Keratinocyte (primary cell): Measurements from ENCODE around the gene BAHD1. TPM values are rescaled to one million over a fixed set of nuclear protein-coding genes. Genes with fewer than 3 reads are reported as not detected.

Experiments
- DNase-seq: peaks from one replicate; pipeline ENCODE4 v3.0.0-alpha.2; 2011; ENCODE audit warnings: low read depth, missing footprints, low spot score
- FAIRE-seq: peaks from 2 replicates; lab custom pipeline; 2011; peaks lifted over from hg19 to GRCh38; lab: Jason Lieb, UNC
- H2AFZ ChIP-seq: 2 replicates; pipeline ENCODE4 v1.6.0; 2012; ENCODE audit warnings: low read length, control low read depth, inconsistent platforms; ENCODE audit not compliant: control insufficient read depth
- H3K27ac ChIP-seq: 2 replicates; pipeline ENCODE4 v1.5.1; 2011; ENCODE audit warnings: low read length; ENCODE audit not compliant: control insufficient read depth, insufficient read depth
- H3K27me3 ChIP-seq: 3 replicates; pipeline ENCODE4 v1.6.0; 2011; ENCODE audit warnings: low read length; ENCODE audit not compliant: control insufficient read depth, insufficient read depth; ENCODE audit errors: extremely low read depth
- H3K36me3 ChIP-seq, 2 experiments: 2 replicates in 1 of 2; 3 replicates in 1 of 2; pipeline ENCODE4 v1.5.1; 2011; ENCODE audit warnings: low read length in 2 of 2, mild to moderate bottlenecking in 1 of 2; ENCODE audit not compliant: control insufficient read depth in 2 of 2, insufficient read depth in 2 of 2; ENCODE audit errors: extremely low read depth in 1 of 2
- H3K4me1 ChIP-seq: 3 replicates; pipeline ENCODE4 v1.5.1; 2011; ENCODE audit warnings: low read length; ENCODE audit not compliant: control insufficient read depth, insufficient read depth; ENCODE audit errors: extremely low read depth
- H3K4me2 ChIP-seq: 3 replicates; pipeline ENCODE4 v1.6.0; 2011; ENCODE audit warnings: low read depth, low read length; ENCODE audit not compliant: control insufficient read depth, insufficient read depth; ENCODE audit errors: extremely low read depth
- H3K4me3 ChIP-seq, 3 experiments: fragments of 200-600 bp in 1 of 3; sonication (generic) in 1 of 3; 2 replicates in 2 of 3; 3 replicates in 1 of 3; pipeline ENCODE4 v1.5.1; 2011 to 2016; ENCODE audit warnings: low read length in 3 of 3, mild to moderate bottlenecking in 3 of 3, control low read depth in 2 of 3, inconsistent platforms in 1 of 3, low read depth in 1 of 3, mixed read lengths in 1 of 3, mixed run types in 1 of 3, moderate library complexity in 1 of 3; ENCODE audit not compliant: control insufficient read depth in 2 of 3, insufficient read depth in 2 of 3; ENCODE audit errors: extremely low read depth in 1 of 3
- H3K79me2 ChIP-seq: 2 replicates; pipeline ENCODE4 v1.6.0; 2012; ENCODE audit warnings: low read length; ENCODE audit not compliant: control insufficient read depth, insufficient read depth
- H3K9ac ChIP-seq: 3 replicates; pipeline ENCODE4 v1.6.0; 2011; ENCODE audit warnings: low read length; ENCODE audit not compliant: control insufficient read depth, insufficient read depth; ENCODE audit errors: extremely low read depth
- H3K9me1 ChIP-seq: 3 replicates; pipeline ENCODE4 v1.6.0; 2011; ENCODE audit warnings: low read length; ENCODE audit not compliant: control insufficient read depth, insufficient read depth; ENCODE audit errors: extremely low read depth
- H3K9me3 ChIP-seq: 2 replicates; pipeline ENCODE4 v1.5.1; 2012; ENCODE audit warnings: low read depth, low read length; ENCODE audit not compliant: control insufficient read depth
- H4K20me1 ChIP-seq: 3 replicates; pipeline ENCODE4 v1.6.0; 2011; ENCODE audit warnings: low read length; ENCODE audit not compliant: control insufficient read depth, insufficient read depth; ENCODE audit errors: extremely low read depth
- EZH2 ChIP-seq: IDR thresholded peaks from one replicate; pipeline ENCODE4 v1.6.1; 2012; ENCODE audit warnings: inconsistent platforms, mild to moderate bottlenecking, low read length, moderate library complexity
- dilution Hi-C: fragments of 300-500 bp; cut with MboI; formaldehyde crosslinking; loops from one replicate; pipeline ENCODE4 v1.7.0; 2020; ENCODE audit warnings: low sequenced_read_pairs; ENCODE audit not compliant: extremely low pct_ligation_motif_present
- polyA plus RNA-seq, 5 experiments: library from polyadenylated mRNA; depleted of rRNA in 3 of 5; stranded (reverse) in 3 of 5; stranded (forward) in 1 of 5; unstranded in 1 of 5; fragments of >200 nt; gene quantifications; 1 replicate in 1 of 5; 2 replicates in 3 of 5; 3 replicates in 1 of 5; pipeline versions ENCODE4 v1.2.1 to v1.2.3, GENCODE V29; 2011 to 2012; ENCODE audit warnings: missing spikeins in 2 of 5, low read depth in 1 of 5, low replicate concordance in 1 of 5
- TF ChIP-seq, protein P1 (sequence below), 3 experiments: IDR thresholded peaks in 1 of 3; conservative IDR thresholded peaks in 1 of 3; optimal IDR thresholded peaks in 1 of 3; 2 replicates in 2 of 3; 3 replicates in 1 of 3; pipeline versions ENCODE3 to v1.5.1; 2011; ENCODE audit warnings: low read length in 3 of 3, mild to moderate bottlenecking in 3 of 3, moderate library complexity in 2 of 3, control low read depth in 1 of 3, inconsistent platforms in 1 of 3; ENCODE audit not compliant: insufficient read depth in 2 of 3; ENCODE audit errors: extremely low read depth in 1 of 3

The BAHD1 gene
- polyA plus RNA-seq, 1 donor (not counting 4 experiments of a cell fraction or from before 2014, with no cell fraction given) = 4.8 TPM

DNA sequence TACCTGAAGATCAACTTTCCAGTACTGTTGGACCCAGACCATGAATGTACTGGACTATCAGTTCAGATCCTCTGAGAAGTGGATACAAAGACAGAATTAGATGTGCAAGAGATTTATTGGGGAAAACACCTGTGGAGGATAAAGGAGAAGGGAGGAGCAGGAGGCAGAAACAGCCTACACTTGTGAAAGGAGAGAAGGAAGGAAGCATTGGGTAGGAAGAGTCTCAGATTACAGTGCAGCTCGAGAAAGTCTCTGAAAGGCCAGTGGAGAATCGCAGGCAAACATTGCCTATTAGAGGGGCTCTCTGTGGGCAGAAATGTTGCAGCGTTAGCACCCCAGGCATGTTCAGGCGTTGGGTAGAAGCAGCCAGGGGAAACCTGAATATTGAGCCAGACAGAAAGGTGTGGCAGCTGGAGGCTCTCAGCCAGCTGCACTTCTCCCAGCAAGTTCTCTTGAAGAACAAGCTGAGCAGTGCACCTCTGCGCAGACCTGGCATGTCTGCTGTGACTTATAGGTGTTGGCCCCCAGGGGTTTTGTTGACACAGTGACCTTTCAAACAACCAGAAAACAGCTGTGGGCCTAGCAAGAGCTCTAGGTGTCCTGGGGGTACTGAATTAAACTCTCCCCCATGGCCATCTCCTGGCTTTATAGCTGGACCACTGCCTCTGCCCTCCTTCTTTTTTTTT is 37.0 kb downstream of the BAHD1 start:
- FAIRE-seq (peak; percentile 49), DNase-seq (no peak)
- Histone ChIP-seq H3K79me2 (no peaks in the 10 kb centered on the region), H3K9ac (no peak overlapping the region), H2AFZ (no peak overlapping the region), H3K4me3 (no peak overlapping the region), H3K36me3 (no peaks in the 10 kb centered on the region), H3K4me2 (peak overlapping the region; percentile 31), H3K4me1 (peaks cover 5% of the 10 kb centered on the region), H4K20me1 (no peaks in the 10 kb centered on the region), H3K27ac (no peak overlapping the region), H3K9me1 (no peaks in the 10 kb centered on the region), H3K9me3 (no peaks in the 10 kb centered on the region), H3K27me3 (no peaks in the 10 kb centered on the region)
- dilution Hi-C loops = no loop called here
- TF ChIP-seq, protein P1, sequence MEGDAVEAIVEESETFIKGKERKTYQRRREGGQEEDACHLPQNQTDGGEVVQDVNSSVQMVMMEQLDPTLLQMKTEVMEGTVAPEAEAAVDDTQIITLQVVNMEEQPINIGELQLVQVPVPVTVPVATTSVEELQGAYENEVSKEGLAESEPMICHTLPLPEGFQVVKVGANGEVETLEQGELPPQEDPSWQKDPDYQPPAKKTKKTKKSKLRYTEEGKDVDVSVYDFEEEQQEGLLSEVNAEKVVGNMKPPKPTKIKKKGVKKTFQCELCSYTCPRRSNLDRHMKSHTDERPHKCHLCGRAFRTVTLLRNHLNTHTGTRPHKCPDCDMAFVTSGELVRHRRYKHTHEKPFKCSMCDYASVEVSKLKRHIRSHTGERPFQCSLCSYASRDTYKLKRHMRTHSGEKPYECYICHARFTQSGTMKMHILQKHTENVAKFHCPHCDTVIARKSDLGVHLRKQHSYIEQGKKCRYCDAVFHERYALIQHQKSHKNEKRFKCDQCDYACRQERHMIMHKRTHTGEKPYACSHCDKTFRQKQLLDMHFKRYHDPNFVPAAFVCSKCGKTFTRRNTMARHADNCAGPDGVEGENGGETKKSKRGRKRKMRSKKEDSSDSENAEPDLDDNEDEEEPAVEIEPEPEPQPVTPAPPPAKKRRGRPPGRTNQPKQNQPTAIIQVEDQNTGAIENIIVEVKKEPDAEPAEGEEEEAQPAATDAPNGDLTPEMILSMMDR (optimal IDR thresholded peaks at IDR 0.05 in 1 of 3, IDR thresholded peaks at IDR 0.05 in 1 of 3, conservative IDR thresholded peaks at IDR 0.05 in 1 of 3; ENCODE audit: extremely low read depth in 1 of 3, insufficient read depth in 2 of 3, low read length in 3 of 3) = no peak
- TF ChIP-seq EZH2 = no peak

DNA sequence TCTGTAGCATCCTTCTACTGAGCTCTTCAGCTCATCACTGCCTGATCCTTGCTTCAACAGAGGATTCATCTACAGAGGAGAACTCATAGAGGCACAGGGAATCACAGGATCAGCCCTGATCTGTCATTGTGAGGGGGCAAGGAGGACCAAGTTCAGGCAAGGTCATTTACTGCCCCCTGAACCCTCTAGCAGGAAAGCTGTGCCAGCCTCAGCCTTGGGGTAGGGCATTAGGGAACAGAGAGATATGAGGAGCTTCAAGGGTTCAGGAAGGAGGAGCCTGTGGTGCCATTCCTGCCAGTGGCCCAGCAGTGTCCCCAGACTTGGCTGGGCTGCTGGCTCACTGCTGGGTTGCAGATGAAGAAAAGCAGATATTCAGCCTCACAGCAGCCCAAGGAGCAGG is 38.3 kb downstream of the BAHD1 start:
- Histone ChIP-seq H3K9me1 (no peaks in the 10 kb centered on the region), H3K4me1 (peaks cover 5% of the 10 kb centered on the region), H3K79me2 (no peaks in the 10 kb centered on the region), H3K4me2 (no peak overlapping the region), H4K20me1 (no peaks in the 10 kb centered on the region), H3K9me3 (no peaks in the 10 kb centered on the region), H3K4me3 (no peak overlapping the region), H2AFZ (no peak overlapping the region), H3K36me3 (no peaks in the 10 kb centered on the region), H3K27me3 (no peaks in the 10 kb centered on the region), H3K9ac (no peak overlapping the region), H3K27ac (no peak overlapping the region)
- dilution Hi-C loops = no loop called here
- DNase-seq = no peak
- FAIRE-seq = no peak
- no peak for TF ChIP-seq EZH2
- TF ChIP-seq, protein P1 (optimal IDR thresholded peaks at IDR 0.05 in 1 of 3, IDR thresholded peaks at IDR 0.05 in 1 of 3, conservative IDR thresholded peaks at IDR 0.05 in 1 of 3; ENCODE audit: extremely low read depth in 1 of 3, insufficient read depth in 2 of 3, low read length in 3 of 3) = no peak
